ENCODE measurements around the gene PPFIA1.

Gene PPFIA1

GRCh38 chr11:70423523-70424505 lies 153.3 kb downstream of the PPFIA1 start:
- DNase-seq (ENCODE audit: low read depth): peak; percentile 89
- TF ChIP-seq, protein P1, sequence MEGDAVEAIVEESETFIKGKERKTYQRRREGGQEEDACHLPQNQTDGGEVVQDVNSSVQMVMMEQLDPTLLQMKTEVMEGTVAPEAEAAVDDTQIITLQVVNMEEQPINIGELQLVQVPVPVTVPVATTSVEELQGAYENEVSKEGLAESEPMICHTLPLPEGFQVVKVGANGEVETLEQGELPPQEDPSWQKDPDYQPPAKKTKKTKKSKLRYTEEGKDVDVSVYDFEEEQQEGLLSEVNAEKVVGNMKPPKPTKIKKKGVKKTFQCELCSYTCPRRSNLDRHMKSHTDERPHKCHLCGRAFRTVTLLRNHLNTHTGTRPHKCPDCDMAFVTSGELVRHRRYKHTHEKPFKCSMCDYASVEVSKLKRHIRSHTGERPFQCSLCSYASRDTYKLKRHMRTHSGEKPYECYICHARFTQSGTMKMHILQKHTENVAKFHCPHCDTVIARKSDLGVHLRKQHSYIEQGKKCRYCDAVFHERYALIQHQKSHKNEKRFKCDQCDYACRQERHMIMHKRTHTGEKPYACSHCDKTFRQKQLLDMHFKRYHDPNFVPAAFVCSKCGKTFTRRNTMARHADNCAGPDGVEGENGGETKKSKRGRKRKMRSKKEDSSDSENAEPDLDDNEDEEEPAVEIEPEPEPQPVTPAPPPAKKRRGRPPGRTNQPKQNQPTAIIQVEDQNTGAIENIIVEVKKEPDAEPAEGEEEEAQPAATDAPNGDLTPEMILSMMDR (IDR thresholded peaks at IDR 0.05; ENCODE audit: low read length, missing control alignments): no peak
- H3K4me3 ChIP-seq (replicated peaks; ENCODE audit: low read depth, low read length): no peak overlapping the region

GRCh38 chr11:70424765-70425344 lies 154.4 kb downstream of the PPFIA1 start:
- TF ChIP-seq, protein P1 (IDR thresholded peaks at IDR 0.05; ENCODE audit: low read length, missing control alignments): no peak
- no peak overlapping the region for H3K4me3 ChIP-seq (replicated peaks; ENCODE audit: low read depth, low read length)
- DNase-seq (ENCODE audit: low read depth): no peak

DNA sequence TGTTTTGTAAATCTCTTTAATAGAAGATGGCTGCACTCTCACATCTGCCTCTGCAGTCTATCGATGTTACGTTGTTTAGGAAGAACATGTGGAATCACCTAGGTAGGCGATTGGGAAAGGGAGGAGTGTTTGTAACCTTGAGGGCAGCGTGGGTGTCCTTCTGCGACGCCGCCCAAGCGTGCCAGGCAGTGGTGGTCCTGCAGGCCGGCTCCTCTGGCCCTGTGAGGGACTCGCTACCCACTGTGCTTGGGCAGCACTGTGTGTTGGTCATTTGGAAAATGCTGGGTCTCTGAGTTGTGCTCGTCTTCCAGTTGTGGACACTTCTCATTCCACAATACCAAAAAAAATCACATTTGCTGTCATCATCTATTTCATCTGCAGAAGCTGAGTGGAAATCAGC lies 156.9 kb downstream of the PPFIA1 start:
- TF ChIP-seq, protein P1 (IDR thresholded peaks at IDR 0.05; ENCODE audit: low read length, missing control alignments): no peak
- no peak overlapping the region for H3K4me3 ChIP-seq (replicated peaks; ENCODE audit: low read depth, low read length)
- no peak for DNase-seq (ENCODE audit: low read depth)

DNA sequence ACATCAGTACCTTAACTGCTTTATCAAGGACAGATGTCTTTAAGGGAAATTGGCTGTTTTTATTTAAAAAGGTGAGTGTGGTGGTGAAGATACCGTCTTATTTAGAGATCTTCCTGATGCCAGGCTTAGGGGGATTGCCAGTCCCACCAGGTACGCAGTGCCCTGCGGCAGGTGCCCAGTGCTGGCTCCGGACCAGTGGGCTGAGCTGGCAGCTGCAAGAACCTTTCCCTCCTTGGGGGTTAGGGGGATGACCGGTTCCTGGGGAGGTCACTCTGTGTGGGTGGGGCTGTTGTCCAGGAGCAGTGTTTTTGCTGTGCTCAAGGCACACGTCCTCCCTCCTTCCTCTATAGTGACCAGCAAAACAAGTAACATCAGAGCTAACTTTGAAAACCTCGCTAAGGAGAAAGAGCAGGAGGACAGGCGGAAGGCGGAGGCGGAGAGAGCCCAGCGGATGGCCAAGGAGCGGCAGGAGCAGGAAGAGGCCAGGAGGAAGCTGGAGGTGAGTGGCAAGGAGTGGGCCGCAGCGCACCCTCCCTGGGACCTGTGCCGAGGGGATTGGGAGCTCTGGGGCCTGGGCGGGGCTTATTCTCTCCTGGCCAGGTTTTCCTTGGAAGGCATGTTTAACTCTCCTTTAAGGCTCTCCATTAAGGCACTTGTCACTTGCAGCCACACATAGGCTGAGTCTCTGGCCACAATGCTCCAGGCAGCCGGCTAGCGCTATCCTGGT lies 158.4 kb downstream of the PPFIA1 start:
- TF ChIP-seq, protein P1 (IDR thresholded peaks at IDR 0.05; ENCODE audit: low read length, missing control alignments): no peak
- no peak overlapping the region for H3K4me3 ChIP-seq (replicated peaks; ENCODE audit: low read depth, low read length)
- DNase-seq (ENCODE audit: low read depth): no peak

DNA sequence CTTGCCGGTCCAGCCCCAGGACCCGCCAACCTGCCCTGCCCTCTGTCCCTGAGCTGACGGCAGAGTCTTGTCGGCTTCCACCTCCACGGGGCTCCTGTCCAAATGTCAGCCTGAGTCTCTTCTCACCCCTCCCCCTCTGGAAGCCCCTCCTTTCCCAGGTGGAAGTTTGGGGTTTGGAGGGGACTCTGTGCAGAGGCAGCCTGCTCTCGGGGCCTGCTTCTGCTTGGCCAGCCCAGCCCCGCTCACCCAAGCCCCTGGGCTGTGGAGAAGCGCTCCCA lies 158.9 kb downstream of the PPFIA1 start:
- TF ChIP-seq, protein P1 (IDR thresholded peaks at IDR 0.05; ENCODE audit: low read length, missing control alignments): no peak
- no peak for DNase-seq (ENCODE audit: low read depth)

GRCh38 chr11:70429724-70430521 lies 159.4 kb downstream of the PPFIA1 start:
- DNase-seq (ENCODE audit: low read depth): no peak
- no peak overlapping the region for H3K4me3 ChIP-seq (replicated peaks; ENCODE audit: low read depth, low read length)
- TF ChIP-seq, protein P1 (IDR thresholded peaks at IDR 0.05; ENCODE audit: low read length, missing control alignments): no peak

More for the DNA sequence above, 158.9 kb downstream of the PPFIA1 start:
- H3K4me3 ChIP-seq (replicated peaks; ENCODE audit: low read depth, low read length): no peak overlapping the region

Data from fibroblast of pulmonary artery (primary cell).